ENCODE measurements around the gene ANO1.

DNA sequence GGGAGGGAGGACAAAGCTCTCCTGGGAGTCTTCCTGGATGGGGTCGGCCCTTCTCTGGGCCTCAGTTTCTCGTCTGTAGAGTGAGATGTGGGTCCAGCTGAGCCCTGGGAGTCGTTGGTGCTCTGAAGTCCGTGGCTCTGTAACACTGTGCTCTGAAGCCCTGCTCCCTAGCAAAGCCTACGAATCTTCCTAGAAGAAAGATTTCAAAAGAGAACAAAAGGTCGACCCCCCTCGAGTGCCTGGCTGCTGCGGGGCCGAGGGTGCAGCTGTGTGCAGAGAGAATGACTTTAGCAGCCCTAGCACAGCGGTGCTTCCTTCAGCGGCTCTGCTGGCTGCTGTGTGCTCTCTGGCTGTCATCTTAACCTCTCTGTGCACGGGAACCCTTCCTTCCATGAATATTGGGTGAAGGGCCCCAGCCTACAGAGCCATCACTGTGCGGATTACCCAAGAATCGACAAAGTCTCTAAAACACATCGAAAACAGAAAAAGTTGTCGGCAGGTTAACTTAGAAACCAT, 10.7 kb downstream of the ANO1 start:
- TF ChIP-seq, protein P1, sequence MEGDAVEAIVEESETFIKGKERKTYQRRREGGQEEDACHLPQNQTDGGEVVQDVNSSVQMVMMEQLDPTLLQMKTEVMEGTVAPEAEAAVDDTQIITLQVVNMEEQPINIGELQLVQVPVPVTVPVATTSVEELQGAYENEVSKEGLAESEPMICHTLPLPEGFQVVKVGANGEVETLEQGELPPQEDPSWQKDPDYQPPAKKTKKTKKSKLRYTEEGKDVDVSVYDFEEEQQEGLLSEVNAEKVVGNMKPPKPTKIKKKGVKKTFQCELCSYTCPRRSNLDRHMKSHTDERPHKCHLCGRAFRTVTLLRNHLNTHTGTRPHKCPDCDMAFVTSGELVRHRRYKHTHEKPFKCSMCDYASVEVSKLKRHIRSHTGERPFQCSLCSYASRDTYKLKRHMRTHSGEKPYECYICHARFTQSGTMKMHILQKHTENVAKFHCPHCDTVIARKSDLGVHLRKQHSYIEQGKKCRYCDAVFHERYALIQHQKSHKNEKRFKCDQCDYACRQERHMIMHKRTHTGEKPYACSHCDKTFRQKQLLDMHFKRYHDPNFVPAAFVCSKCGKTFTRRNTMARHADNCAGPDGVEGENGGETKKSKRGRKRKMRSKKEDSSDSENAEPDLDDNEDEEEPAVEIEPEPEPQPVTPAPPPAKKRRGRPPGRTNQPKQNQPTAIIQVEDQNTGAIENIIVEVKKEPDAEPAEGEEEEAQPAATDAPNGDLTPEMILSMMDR (IDR thresholded peaks at IDR 0.05) = no peak
- no peak for TF ChIP-seq POLR2A (IDR thresholded peaks at IDR 0.05)
